HG03469 (cell line): ENCODE data around the gene SHC2.
"Not testable (repeated sequence)": the region's sequence is repeated elsewhere in the genome, so short reads cannot be mapped to it uniquely, and the experiment has no call there.

Experiments
- ATAC-seq: cut with Tn5 transposase; IDR thresholded peaks from one replicate; pipeline ENCODE4 v1.9.1; 2021; ENCODE audit warnings: mild to moderate bottlenecking, moderate library complexity, moderate number of reproducible peaks; ENCODE audit not compliant: unreplicated experiment

Gene SHC2

DNA sequence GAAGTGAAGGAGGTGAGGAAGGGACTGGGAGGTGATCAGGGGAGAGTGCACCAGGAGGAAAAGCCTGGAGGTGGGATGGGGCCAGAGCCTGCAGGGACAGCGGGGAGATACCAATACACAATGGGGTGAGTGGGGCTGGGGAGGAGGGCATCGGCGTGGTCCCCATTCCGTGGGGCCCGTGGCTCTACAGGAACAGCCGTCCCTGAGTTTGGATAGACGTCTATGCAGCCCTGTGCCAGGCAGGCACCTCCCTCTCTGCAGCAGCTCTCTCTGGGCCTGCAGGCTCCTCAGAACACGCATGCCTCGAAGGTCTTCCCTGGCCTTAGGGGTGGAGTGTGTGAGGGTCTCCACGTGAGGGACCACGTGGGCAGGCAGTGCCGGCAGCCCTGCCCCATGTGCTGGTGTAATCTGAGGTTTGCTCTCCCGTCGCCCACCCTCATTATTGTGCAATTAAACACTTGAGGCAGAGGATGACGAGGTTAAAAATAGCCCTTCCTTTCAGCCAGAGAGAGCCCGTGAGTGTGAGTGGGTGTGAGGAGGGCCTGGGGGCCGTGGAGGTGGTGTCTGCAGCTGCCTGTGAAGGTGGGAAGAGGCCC lies 68.4 kb downstream of the SHC2 start:
- no peak for ATAC-seq

DNA sequence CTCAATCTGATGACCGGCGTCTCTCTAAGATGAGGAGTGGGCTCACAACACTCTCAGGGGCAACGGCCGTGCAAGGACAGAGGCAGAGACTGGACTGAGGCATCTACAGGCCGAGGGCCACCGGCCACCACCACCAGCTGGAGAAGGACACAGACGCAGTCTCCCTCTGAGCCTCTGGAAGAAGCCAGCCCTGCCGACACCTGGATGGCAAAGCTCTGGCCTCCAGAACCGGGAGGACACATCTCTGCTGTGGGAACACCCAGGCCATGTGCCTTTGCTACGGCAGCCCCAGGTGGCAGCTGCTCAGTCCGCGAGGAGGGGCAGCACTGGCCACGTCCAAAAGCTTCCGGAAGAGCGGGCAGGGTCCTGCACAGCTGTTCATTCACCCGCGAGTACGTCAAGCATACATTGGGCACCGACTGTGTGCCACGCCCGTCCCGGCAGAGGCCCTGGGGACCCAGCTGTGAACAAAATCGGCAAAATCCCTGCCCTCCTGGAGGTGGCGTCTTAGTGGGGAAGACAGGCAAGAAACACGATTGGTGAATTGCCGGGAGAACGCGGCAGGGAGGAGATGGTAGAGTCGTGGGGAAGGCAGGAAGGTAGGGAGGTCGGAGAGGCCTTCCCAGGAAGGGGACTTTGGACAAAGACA lies 69.0 kb downstream of the SHC2 start:
- no peak for ATAC-seq

GRCh38 chr19:391207-391557 lies 69.7 kb downstream of the SHC2 start:
- ATAC-seq, result no peak

DNA sequence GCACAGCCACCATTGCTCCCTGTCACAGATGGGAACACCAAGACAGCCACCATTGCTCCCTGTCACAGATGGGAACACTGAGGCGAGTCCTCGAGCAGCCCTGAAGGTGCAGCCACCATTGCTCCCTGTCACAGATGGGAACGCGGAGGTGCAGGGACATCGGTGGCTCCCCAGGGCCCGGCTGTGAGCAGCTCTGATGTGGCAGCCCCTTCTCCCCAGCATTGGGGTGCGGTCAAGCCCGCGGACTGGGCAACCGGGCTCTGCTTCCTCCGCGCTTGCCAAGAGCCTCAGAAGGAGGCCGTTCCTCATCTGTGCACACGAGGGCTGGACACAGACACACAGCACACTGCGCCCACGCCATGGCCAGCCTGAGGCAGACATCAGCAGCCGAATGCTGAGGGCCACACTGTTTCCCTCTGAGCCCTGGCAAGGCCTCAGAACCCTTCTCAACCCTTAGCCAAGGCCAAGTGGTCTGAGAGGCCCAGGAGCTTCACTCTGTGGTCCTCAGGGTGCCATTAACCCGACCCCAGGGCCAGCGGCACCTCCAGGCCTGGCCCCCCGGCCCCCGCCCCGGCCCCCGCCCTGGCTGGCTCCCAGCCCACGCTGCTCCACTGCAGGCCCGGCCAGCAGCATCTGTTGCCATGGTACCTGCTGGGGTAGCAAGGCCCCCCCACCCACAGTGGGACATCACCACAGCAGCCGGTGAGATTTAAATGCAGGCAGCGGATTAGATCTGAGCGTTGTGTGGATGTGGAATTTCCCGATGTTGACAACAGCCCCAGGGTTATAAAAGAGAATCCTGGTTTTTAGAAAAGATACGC lies 70.2 kb downstream of the SHC2 start:
- no peak for ATAC-seq

- no peak for ATAC-seq
Measured at GRCh38 chr19:389935-390289, 70.9 kb downstream of the SHC2 start.

DNA sequence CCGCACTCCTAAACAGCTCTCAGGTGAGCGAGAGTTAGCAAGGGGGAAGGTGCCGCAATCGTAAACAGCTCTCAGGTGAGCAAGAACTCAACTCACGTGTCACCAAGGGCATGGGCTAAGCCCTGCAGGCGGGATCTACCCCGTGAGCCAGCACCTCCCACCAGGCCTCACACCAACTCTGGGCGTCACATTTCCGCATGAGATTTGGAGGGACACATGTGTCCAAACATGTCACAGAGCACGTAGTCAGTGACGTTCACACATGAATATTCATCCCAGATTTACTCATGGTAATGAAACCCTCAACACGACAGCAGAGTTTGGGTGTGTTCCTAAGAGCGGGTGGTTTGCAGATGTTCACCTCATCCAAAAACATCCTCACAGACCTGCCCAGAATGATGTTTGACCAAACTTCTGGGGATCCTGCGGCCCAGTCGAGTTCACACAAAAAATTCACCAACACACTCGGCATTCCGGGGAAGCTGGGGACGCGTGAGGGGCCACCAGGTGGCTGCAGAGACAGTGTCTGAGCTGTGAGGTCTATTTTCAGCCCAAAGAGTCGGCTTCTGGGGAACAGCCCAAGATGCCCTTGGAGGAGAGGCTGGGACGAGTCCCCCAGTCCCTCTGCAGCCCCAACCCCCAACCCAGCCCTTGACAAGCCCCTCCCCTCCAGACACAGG lies 71.4 kb downstream of the SHC2 start:
- no peak for ATAC-seq

DNA sequence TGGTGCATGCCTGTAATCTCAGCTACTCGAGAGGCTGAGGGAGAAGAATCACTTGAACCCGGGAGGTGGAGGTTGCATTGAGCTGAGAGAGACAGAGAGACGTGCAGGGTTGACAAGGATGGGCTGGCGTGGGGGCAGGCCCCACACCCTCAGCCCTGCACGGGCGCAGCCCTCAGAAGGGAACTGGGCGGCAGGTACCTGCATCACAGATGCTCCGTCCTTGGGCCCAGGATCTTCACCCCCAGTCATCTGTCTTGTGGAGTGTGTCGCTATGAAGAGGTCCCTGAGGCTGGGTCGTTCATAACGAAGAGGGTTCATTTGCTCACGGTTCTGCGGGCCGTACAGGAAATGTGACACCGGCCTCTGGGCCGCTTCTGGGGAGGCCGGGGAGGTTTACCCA lies 72.1 kb downstream of the SHC2 start:
- no peak for ATAC-seq

DNA sequence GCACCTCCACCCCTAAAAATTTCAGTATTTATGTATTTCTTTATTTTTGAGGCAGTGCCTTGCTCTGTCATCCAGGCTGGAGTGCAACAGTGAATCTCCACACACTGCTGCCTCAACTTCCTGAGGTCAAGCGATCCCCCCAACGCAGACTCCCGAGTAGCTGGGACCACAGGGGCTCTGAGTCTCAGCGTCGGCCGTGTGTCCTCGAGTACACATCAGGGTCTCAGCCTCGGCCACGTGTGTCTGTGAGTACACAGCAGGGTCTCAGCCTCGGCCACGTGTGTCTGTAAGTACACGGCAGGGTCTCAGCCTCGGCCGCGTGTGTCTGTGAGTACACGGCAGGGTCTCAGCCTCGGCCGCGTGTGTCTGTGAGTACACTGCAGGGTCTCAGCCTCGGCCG lies 73.1 kb downstream of the SHC2 start:
- ATAC-seq, result no peak

DNA sequence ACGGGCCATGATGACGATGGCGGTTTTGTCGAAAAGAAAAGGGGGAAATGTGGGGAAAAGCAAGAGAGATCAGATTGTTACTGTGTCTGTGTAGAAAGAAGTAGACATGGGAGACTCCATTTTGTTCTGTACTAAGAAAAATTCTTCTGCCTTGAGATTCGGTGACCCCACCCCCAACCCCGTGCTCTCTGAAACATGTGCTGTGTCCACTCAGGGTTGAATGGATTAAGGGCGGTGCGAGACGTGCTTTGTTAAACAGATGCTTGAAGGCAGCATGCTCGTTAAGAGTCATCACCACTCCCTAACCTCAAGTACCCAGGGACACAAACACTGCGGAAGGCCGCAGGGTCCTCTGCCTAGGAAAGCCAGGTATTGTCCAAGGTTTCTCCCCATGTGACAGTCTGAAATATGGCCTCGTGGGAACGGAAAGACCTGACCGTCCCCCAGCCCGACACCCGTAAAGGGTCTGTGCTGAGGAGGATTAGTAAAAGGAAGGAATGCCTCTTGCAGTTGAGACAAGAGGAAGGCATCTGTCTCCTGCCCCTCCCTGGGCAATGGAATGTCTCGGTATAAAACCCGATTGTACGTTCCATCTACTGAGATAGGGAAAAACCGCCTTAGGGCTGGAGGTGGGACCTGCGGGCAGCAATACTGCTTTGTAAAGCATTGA lies 74.1 kb downstream of the SHC2 start:
- not testable (repeated sequence) for ATAC-seq

- ATAC-seq, result not testable (repeated sequence)
Measured at GRCh38 chr19:386189-386588, 74.6 kb downstream of the SHC2 start.

GRCh38 chr19:384799-385169 lies 76.0 kb downstream of the SHC2 start:
- no peak for ATAC-seq

DNA sequence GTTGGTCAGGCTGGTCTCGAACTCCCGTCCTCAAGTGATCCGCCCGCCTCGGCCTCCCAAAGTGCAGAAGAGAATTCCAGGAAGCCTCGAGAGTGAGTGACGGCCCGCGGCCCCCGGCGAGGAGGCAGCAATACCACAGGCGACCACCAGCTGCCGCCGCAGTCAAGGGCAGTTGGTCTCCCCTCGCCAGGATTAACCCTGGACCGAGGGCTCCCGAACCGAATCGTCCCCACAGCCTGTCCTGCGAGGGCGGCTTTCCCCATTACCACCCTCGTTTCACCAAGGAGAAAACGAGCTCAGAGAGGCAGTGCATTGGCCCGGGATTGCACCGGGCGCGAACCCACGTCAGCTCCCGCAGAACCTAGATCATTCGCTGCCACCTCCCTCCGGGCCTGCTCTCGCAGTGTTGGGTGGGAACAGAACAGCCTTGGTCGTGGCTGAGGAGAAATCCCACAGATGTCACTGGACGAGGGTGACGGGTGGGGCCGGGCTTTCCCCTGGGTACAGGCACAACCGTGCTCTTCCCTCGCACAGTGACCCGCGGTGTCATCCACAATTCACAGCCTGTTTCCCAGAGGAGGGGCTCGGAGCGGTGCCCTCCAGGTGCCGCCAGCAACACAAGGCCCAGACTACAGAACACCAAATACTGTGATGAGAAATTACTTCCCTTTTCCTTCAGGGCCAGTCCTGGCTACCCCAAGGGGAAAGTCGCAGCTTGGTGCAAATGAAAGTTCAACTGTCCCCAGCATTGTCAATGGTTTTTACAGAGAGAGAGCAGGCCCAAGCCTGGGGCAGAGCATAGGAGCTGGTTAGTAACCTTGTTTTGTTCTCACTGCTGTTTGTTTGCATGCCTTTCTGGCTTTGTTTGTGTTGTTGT lies 76.7 kb downstream of the SHC2 start:
- ATAC-seq, result no peak

DNA sequence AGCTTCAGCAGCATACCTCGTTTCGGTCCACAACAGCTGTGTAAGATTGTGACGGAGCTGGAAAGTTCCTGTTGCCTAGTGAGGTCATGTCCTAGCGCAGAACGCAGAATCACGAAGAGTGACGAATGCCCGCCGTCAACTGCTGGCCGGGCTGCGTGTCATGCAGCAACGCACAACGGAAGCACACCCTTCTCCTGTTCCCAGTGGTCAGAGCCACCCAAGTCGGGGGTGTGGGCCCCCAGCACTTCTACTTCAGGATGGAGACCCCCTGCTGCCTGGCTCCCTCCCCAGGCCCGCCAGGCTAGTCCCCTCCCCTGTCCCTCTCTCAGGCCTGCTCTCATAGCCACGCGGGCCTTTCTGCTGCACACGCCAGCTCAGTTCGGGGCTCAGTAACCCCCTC lies 77.8 kb downstream of the SHC2 start:
- ATAC-seq, result no peak

GRCh38 chr19:382578-382977 lies 78.3 kb downstream of the SHC2 start:
- not testable (repeated sequence) for ATAC-seq

DNA sequence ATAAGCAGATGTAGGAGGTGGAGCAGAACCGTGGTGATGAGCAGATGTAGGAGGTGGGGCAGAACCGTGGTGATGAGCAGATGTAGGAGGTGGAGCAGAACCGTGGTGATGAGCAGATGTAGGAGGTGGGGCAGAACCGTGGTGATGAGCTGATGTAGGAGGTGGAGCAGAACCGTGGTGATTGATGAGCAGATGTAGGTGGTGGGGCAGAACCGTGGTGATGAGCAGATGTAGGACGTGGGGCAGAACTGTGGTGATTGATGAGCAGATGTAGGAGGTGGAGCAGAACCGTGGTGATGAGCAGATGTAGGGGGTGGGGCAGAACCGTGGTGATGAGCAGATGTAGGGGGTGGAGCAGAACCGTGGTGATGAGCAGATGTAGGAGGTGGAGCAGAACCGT lies 78.9 kb downstream of the SHC2 start:
- not testable (repeated sequence) for ATAC-seq

DNA sequence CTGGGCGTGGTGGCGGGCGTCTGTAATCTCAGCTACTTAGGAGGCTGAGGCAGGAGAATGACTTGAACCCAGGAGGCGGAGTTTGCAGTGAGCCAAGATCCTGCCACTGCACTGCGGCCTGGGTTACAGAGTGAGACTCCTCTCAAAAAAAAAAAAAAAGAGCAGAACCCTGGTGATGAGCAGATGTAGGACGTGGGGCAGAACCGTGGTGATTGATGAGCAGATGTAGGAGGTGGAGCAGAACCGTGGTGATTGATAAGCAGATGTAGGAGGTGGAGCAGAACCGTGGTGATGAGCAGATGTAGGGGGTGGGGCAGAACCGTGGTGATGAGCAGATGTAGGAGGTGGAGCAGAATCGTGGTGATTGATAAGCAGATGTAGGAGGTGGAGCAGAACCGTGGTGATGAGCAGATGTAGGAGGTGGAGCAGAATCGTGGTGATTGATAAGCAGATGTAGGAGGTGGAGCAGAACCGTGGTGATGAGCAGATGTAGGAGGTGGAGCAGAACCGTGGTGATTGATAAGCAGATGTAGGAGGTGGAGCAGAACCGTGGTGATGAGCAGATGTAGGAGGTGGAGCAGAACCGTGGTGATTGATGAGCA lies 80.1 kb downstream of the SHC2 start:
- ATAC-seq, result not testable (repeated sequence)

DNA sequence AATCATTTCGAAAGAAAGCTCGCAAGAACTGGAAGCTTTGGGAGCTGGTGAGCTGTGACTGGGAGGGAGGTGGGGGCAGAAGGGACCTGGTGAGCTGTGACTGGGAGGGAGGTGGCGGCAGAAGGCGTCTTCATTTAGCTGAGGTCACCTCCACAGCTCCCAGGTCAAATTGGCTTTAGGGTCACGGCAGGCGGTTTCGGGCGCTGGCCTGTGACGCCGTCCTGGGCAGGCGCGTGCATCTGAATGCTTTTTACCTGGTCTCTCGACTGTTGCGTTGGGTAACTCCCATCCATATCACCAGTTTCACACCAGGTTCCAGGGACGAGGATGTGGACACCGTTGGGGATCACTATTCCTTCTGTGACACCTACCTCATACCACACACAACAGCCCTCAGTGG lies 81.0 kb downstream of the SHC2 start:
- ATAC-seq, result no peak

DNA sequence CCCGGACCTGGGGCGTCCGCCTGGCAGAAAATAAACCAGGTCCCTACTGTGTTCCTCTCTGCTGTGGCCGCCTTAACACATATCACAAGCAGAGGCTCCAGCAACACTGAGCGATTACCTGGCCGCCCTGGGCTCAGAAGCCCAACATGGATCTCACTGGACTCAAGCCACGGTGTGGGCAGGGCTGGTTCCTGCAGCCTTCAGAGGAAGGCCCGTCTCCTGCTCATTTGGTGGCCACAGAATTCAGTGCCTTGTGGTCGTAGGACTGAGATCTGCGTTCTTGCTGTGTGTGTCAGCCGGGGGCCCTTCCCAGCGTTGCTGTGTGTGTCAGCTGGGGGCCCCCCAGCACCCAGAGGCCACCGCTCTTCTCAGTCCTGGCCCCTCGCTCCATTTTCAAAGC lies 82.1 kb downstream of the SHC2 start:
- no peak for ATAC-seq

DNA sequence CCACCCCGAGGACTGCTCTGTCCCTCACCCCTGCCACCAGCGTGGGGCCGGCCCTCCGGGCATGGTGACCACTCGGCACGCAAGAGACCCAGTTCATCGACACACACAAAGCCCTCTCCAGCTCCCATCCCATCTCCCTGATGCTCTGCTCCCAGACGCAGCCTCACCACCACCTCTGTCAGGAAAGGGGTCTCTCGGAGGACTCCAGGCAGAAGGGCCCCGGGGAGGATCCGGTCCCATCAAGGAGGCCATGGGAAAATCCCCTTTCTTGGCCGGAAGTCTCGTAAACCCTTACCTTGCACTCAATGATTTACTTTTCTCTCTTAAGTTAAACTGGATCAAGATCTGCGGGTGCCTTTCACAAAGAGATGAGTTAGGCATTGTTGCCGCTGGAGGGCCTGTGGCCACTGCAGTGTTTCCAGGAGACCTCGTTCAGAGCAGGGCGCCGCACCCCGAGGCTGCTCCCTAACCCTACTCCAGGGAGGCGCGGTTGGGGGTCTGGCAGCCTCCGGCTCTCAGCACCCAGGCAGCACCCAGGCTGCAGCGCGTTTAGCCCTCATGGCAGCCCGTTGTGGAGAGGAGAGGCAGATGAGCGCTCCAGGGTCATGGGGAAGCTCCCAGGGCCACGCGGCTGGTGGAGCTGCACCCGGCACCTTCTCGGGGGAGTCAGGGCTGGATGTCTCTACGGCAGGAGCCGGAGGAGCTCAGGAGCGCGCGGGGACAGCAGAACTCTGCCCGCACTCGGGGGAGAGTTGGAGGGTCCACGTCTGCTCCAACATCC lies 82.8 kb downstream of the SHC2 start:
- ATAC-seq, result no peak
